HG03097 (cell line): ENCODE data around the gene CORO2B.
"Not testable (repeated sequence)": the region's sequence is repeated elsewhere in the genome, so short reads cannot be mapped to it uniquely, and the experiment has no call there.

Experiments used
- ATAC-seq: cut with Tn5 transposase; IDR thresholded peaks from one replicate; pipeline ENCODE4 v1.9.1; 2021; ENCODE audit not compliant: unreplicated experiment, low FRiP score

The CORO2B gene

GRCh38 chr15:68603951-68604350 lies 25.2 kb downstream of the CORO2B start:
- no peak for ATAC-seq

- ATAC-seq = not testable (repeated sequence)
Observed at GRCh38 chr15:68604840-68605478, 26.2 kb downstream of the CORO2B start.

DNA sequence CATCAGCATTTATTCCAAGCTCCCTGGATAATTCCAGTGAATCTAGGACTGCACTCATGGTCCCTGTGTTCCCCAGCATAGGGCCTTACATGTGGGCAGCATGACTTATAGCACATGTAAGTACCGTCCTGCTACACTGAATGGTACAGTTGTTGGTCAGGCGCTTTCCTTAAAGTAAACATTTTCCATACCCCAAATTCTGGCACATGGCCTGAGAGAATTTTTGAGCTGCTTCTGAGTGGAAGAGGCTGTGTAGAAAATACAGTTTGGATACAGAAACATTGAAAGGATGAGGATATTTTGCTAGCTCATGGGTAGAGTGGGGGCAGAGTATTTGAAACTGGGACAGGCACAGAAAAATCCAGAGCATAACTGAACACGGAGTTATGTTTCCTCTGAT lies 27.6 kb downstream of the CORO2B start:
- ATAC-seq = no peak

DNA sequence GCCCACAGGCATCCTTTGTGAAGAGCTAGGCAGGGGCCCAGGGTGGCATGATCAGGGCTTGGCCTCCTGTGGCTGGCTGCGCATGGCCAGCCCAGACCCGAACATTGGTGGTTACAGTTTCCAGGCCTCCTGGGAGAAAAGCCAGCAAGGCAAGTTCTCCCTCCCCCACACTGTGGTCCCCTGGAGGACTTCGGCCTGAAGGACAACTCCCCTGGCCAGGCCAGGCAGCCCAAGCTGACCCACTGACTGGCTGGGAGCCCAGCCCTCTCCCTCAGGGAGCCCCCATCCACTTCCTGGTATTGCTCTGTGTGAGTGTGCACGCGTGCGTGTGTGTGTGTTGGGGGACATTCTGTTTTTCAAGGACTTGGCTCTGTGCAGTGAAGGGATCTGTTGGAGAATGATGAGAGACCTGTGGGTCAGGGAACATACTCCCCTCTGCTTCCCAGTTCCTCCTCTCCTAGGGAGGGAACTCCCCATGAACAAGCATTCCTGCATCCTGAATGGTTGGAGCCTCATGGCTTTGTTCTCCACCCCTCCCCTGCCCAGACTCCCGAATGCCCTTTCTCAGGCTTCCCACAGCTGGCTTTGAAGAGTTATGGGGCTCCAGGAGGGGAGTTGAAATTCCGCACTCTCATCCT lies 29.5 kb downstream of the CORO2B start:
- no peak for ATAC-seq

DNA sequence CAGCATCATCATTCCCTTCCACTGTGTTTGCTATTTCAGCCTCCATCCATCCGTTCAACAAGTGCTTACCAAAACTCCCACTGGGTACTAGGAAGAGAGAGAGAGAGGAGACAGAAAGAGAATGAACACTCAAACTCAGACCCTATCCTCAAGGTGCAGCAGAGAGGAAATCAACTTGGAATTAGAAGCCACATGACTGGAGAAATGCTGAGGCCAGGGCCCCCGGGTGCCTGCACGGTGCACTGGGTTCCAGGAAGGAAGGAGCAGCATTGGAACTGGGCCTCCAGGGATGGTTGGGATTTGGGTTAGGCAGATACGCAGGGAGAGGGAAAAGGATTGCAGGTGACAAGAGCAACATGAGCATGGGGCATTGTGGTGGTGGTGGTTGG lies 30.0 kb downstream of the CORO2B start:
- no peak for ATAC-seq

DNA sequence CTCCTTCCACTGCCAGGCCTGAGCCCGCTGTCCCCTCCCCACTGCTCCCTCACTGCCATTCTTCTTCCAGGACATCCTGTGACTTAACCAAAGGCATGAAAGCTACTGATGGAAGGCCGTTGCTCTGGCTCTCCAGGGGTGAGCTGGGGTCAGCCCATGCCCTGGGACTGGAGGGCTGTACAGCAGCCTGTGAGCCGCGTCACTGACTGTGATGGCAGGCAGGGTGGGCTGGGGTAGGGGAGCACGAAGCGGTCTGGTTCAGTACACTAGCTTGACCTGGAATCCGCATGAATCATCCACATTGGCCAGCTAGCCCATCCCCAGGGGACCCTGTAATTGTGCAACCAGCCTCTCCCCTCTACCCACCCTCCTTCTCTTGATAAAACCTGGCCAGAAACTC lies 30.8 kb downstream of the CORO2B start:
- no peak for ATAC-seq

GRCh38 chr15:68610825-68611224 lies 32.0 kb downstream of the CORO2B start:
- ATAC-seq = no peak

DNA sequence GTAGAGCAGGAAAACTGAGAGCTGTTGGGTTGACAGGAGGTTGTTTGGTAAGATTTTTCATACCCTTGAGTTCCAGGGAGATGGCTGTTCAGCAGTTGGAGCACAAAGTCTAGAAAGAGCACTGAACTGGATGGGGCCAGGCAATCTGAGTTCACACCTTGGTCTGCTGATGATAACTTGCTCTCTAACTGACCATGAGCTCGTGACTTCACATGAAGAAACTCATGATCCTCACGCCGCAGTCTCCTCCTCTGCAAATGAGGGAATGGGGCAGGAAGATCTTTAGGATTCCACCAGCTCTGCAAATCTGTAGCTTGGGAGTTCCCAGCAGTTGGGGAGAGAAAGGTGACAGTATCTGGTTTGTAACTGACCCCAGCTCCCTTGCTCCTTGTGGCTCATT lies 33.7 kb downstream of the CORO2B start:
- no peak for ATAC-seq

GRCh38 chr15:68612979-68613740 lies 34.4 kb downstream of the CORO2B start:
- no peak for ATAC-seq

DNA sequence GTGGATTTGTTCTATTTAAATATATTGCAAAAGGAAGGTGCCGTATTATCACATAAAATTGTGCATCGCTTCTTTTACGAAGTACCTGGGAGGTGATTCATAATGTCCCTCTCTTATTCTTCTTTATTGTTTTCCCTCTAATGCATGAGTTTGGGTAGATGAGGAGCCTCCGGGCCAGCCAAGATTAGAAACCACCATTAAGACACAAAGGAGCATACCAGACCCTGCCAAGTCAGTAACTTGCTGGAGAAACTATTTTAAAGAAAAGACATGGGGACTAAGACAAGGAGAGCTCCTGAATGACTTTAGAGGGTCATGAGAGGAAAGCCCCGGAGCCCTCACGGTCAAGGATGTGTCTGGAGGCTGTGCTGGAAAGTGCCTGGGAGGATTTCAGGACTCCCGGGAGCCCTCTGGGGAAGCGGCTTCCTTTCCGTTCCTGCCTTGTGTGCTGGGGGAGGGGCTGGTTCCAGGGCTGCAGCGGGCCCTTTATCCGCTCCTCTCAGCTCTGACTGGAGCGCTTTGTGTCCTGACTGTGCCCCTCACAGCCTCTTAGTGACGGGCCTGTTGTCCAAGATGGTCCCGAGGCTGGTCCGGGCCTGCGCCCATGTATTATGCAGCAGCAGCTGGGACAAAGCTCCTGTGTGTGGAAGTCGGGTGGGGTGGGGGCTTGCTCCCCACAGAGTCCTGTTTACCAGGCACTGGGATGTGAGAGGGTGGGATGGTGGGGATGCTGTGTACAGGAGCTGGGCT lies 35.7 kb downstream of the CORO2B start:
- ATAC-seq = no peak

- ATAC-seq = no peak
Observed at GRCh38 chr15:68615301-68615700, 36.5 kb downstream of the CORO2B start.

DNA sequence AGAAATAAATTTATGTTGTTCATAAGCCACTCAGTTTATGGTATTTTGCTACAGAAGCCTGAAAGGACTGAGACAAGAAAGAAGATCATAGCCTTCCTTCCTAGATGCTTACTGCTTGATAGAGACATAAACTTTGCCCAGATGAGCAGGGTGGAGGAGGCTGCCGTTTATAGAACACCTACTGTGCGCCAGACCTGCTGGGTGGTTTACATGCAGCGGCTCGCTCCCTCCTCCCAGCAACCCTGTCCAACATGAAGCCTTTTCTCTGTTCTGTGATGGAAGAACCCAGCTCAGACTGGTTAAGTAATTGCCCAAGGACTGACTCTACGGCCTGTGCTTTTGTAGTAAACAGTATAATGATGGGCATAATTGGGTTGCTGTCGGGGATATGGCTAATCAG lies 37.0 kb downstream of the CORO2B start:
- no peak for ATAC-seq

- no peak for ATAC-seq
Observed at GRCh38 chr15:68616397-68616796, 37.6 kb downstream of the CORO2B start.

DNA sequence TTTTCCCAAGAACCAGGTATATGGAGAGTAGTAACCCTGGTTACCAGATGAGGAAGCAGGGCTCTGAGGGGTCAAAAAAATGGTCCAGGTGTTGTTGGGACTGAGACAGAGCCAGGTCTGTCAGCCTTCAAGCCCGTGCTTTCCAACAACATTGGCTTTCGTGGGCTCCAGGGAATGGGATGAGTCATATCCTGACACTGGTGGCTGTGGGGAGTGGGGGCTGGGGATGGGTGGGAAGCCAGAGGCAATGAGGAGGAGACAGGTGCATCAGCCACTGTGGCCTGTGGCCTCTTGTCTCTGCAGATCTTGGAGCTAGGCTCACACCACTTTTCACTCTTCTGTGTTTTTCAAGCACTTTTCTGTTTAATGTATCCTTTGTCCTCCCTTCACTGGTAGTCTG lies 38.2 kb downstream of the CORO2B start:
- no peak for ATAC-seq

DNA sequence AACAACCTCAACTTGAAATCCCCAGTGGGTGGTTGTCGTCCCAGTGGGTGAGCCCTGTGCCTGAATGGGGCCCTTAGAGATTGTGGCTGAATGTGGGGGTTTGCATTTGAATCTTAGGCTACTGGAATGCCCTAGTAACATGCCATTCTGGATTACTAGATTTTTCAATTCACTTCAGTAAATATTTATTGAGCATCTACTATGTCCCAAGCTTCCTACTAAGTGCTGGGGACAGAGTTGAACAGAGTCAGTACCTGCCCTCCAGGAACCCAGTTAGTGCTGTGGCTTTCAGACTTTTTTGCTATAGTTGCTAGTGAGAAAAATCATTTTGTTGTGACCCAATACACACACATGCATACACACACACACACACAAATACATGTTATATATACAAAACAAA lies 39.0 kb downstream of the CORO2B start:
- no peak for ATAC-seq

GRCh38 chr15:68618394-68618793 lies 39.6 kb downstream of the CORO2B start:
- no peak for ATAC-seq

GRCh38 chr15:68618908-68619698 lies 40.3 kb downstream of the CORO2B start:
- ATAC-seq = no peak

- ATAC-seq = no peak
Observed at GRCh38 chr15:68620721-68621527, 42.1 kb downstream of the CORO2B start.

DNA sequence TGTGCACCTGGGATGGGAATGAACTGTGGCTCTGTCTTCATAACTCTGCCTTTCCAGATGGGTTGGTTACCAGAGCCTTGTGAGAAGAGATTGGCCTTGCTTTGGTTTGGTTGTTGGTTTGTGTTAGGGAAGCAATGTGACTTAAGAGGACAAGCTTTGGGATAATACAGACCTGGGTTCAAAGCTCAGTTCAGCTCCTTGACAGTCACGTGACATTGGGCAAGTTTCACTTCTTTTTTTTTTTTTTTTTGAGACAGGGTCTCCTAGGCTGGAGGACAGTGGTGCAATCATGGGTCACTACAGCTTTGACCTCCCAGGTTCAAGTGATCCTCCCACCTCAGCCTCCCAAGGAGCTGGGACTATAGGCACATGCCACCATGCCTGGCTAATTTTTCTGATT lies 42.7 kb downstream of the CORO2B start:
- ATAC-seq = no peak
